DND-41 (cell line): ENCODE results near the gene FRY.

Experiments
- ATAC-seq: fragments of 200-7000 bp; cut with Tn5 transposase; 3 replicates; pipeline ENCODE4 v1.9.1; 2021; ENCODE audit warnings: low read depth; ENCODE audit not compliant: insufficient read depth
- DNase-seq: peaks from one replicate; pipeline ENCODE4 v3.0.0-alpha.2; 2020
- H2AFZ ChIP-seq: 2 replicates; pipeline ENCODE4 v1.6.0; 2012; ENCODE audit warnings: low read depth, low read length
- H3K27ac ChIP-seq: 2 replicates; pipeline ENCODE4 v1.5.1; 2012; ENCODE audit warnings: low read length, inconsistent platforms
- H3K27me3 ChIP-seq: fragments of 200-600 bp; sonication (generic); 2 replicates; pipeline ENCODE4 v1.6.0; 2012; ENCODE audit warnings: low read length, mild to moderate bottlenecking, inconsistent platforms; ENCODE audit not compliant: insufficient read depth, poor library complexity
- H3K36me3 ChIP-seq: 2 replicates; pipeline ENCODE4 v1.5.1; 2012; ENCODE audit warnings: low read length, inconsistent platforms; ENCODE audit not compliant: insufficient read depth
- H3K4me1 ChIP-seq: 2 replicates; pipeline ENCODE4 v1.5.1; 2012; ENCODE audit warnings: mild to moderate bottlenecking, low read length; ENCODE audit not compliant: insufficient read depth
- H3K4me2 ChIP-seq: 2 replicates; pipeline ENCODE4 v1.6.0; 2012; ENCODE audit warnings: mild to moderate bottlenecking, moderate library complexity, low read length, inconsistent platforms; ENCODE audit not compliant: insufficient read depth
- H3K4me3 ChIP-seq, 2 experiments: fragments of 200-600 bp in 1 of 2; shearing (Covaris generic) in 1 of 2; 2 replicates each; pipeline ENCODE4 v1.5.1; 2012 to 2016; ENCODE audit warnings: inconsistent platforms in 2 of 2, low read length in 2 of 2, mild to moderate bottlenecking in 2 of 2, low read depth in 1 of 2, moderate library complexity in 1 of 2
- H3K79me2 ChIP-seq: 2 replicates; pipeline ENCODE4 v1.6.0; 2012; ENCODE audit warnings: low read length, inconsistent platforms; ENCODE audit not compliant: insufficient read depth
- H3K9ac ChIP-seq: 2 replicates; pipeline ENCODE4 v1.6.0; 2012; ENCODE audit warnings: low read depth, mild to moderate bottlenecking, inconsistent platforms, low read length, moderate library complexity
- H3K9me3 ChIP-seq: 2 replicates; pipeline ENCODE4 v1.5.1; 2012; ENCODE audit warnings: low read length, moderate library complexity, mild to moderate bottlenecking, inconsistent platforms; ENCODE audit not compliant: insufficient read depth, severe bottlenecking
- H4K20me1 ChIP-seq: 2 replicates; pipeline ENCODE4 v1.6.0; 2012; ENCODE audit warnings: low read length; ENCODE audit not compliant: insufficient read depth
- EZH2 ChIP-seq: IDR thresholded peaks from 3 replicates; pipeline ENCODE4 v1.6.1; 2012; ENCODE audit warnings: borderline replicate concordance, low read depth, mild to moderate bottlenecking, moderate library complexity, low read length, inconsistent platforms; ENCODE audit not compliant: severe bottlenecking
- TF ChIP-seq, protein P1 (sequence below): IDR thresholded peaks from 2 replicates; pipeline ENCODE4 v1.5.1; 2012; ENCODE audit warnings: borderline replicate concordance, low read length, moderate library complexity, mild to moderate bottlenecking; ENCODE audit not compliant: poor library complexity, severe bottlenecking; ENCODE audit errors: extremely low read depth

FRY gene

DNA sequence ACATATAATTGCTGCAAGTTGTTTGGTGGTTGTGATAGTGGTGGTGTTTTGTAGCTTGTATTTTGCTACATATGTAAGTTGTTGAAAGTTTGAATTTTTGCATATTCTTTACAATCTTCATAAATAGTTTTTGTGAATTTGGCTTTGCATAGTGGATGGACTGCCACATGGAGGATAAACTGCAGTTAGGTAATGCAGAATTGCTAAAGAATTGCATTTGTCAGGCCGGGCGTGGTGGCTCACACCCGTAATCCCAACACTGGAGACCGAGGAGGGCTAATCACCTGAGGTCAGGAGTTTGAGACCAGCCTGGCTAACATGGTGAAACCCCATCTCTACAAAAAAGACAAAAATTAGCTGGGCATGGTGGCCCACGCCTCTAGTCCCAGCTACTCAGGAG, 171.6 kb downstream of the FRY start:
- no peaks in the 10 kb centered on the region for H3K4me1 ChIP-seq
- H3K4me3 ChIP-seq = no peak overlapping the region
- H3K79me2 ChIP-seq = no peaks in the 10 kb centered on the region
- peaks cover 16% of the 10 kb centered on the region for H3K27me3 ChIP-seq
- H3K27ac ChIP-seq = no peak overlapping the region
- H3K36me3 ChIP-seq = no peaks in the 10 kb centered on the region
- no peaks in the 10 kb centered on the region for H3K9me3 ChIP-seq
- H3K4me2 ChIP-seq = no peak overlapping the region
- H3K9ac ChIP-seq = no peak overlapping the region
- no peak for TF ChIP-seq EZH2
- TF ChIP-seq, protein P1, sequence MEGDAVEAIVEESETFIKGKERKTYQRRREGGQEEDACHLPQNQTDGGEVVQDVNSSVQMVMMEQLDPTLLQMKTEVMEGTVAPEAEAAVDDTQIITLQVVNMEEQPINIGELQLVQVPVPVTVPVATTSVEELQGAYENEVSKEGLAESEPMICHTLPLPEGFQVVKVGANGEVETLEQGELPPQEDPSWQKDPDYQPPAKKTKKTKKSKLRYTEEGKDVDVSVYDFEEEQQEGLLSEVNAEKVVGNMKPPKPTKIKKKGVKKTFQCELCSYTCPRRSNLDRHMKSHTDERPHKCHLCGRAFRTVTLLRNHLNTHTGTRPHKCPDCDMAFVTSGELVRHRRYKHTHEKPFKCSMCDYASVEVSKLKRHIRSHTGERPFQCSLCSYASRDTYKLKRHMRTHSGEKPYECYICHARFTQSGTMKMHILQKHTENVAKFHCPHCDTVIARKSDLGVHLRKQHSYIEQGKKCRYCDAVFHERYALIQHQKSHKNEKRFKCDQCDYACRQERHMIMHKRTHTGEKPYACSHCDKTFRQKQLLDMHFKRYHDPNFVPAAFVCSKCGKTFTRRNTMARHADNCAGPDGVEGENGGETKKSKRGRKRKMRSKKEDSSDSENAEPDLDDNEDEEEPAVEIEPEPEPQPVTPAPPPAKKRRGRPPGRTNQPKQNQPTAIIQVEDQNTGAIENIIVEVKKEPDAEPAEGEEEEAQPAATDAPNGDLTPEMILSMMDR = no peak
- no peak overlapping the region for H2AFZ ChIP-seq
- H4K20me1 ChIP-seq = no peaks in the 10 kb centered on the region
- no peak for ATAC-seq
- DNase-seq = no peak

DNA sequence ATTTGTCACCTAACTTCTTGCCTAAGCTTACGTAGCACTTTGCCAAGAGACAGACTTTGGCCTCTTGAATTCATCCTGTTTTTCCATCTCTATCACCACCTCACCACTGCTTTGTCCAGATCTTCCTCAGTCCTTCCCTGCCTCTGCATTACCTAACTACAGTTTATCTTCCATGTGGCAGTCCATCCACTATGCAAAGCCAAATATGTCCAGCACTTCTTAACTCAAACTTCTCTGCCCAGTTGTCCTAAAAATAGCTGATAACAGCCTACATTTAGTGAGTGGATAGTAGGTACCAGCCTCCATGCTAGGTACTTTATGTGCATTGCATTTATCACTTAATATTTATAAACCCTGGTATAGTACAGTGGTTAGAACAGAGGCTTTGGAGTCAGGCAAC, 172.2 kb downstream of the FRY start:
- TF ChIP-seq, protein P1 = no peak
- TF ChIP-seq EZH2 = no peak
- H2AFZ ChIP-seq = no peak overlapping the region
- ATAC-seq (no peak), DNase-seq (no peak)
- H3K4me2 ChIP-seq = no peak overlapping the region
- H3K9me3 ChIP-seq = no peaks in the 10 kb centered on the region
- H3K79me2 ChIP-seq = no peaks in the 10 kb centered on the region
- H3K4me1 ChIP-seq = no peaks in the 10 kb centered on the region
- H3K27me3 ChIP-seq = peaks cover 16% of the 10 kb centered on the region
- H3K9ac ChIP-seq = no peak overlapping the region
- H4K20me1 ChIP-seq = no peaks in the 10 kb centered on the region
- H3K4me3 ChIP-seq = no peak overlapping the region
- H3K36me3 ChIP-seq = no peaks in the 10 kb centered on the region
- H3K27ac ChIP-seq = no peak overlapping the region

DNA sequence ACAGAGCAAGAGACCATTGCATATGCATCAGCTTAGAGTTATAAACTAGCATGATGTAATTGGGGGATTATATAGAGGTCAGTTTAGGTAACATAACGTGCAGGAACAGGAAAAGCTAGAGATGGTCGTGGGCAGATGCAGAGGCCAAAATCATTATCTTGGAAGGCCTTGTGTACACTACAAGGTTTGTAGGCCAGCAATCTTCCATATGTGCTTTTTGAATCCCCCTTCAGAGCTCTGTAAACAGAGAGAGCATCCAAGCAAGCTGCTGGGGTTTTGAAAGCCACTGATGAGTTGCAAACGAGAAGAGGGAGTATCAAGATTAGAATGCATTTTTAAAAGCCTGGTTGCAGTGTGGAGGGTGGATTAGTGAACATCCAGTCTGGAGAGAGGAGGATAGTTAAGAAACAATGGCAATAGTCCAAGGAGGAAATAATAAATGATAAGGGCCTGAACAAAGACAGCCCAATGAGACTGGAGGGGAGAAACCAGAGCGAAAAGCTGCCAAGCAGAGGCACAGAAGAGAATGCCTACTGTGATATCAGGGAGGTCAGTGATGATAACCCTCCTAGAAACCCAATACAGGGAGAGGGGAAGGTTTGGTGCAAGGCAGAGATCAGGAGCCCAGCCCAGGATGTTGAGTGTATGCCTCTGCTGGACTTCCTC, 174.0 kb downstream of the FRY start:
- H3K4me2 ChIP-seq = no peak overlapping the region
- H3K79me2 ChIP-seq = no peaks in the 10 kb centered on the region
- no peak for TF ChIP-seq EZH2
- TF ChIP-seq, protein P1 = no peak
- H3K4me3 ChIP-seq = no peak overlapping the region
- no peak overlapping the region for H3K9ac ChIP-seq
- no peaks in the 10 kb centered on the region for H3K4me1 ChIP-seq
- H3K27ac ChIP-seq = no peak overlapping the region
- no peaks in the 10 kb centered on the region for H3K9me3 ChIP-seq
- peaks cover 18% of the 10 kb centered on the region for H3K27me3 ChIP-seq
- no peak for ATAC-seq
- no peaks in the 10 kb centered on the region for H3K36me3 ChIP-seq
- DNase-seq = no peak
- H2AFZ ChIP-seq = no peak overlapping the region
- no peaks in the 10 kb centered on the region for H4K20me1 ChIP-seq
